Measurements from ENCODE around the gene PLEK. TPM values are rescaled to one million over a fixed set of nuclear protein-coding genes. Genes with fewer than 3 reads are reported as not detected.
A peak's percentile ranks its signal among the peaks of the same experiment; 100 is the strongest.

Gene PLEK
- total and polyA plus RNA-seq, 2 of the 13 experiments (the other 11 are each of a cell fraction or from before 2014, with no cell fraction given): not detected

DNA sequence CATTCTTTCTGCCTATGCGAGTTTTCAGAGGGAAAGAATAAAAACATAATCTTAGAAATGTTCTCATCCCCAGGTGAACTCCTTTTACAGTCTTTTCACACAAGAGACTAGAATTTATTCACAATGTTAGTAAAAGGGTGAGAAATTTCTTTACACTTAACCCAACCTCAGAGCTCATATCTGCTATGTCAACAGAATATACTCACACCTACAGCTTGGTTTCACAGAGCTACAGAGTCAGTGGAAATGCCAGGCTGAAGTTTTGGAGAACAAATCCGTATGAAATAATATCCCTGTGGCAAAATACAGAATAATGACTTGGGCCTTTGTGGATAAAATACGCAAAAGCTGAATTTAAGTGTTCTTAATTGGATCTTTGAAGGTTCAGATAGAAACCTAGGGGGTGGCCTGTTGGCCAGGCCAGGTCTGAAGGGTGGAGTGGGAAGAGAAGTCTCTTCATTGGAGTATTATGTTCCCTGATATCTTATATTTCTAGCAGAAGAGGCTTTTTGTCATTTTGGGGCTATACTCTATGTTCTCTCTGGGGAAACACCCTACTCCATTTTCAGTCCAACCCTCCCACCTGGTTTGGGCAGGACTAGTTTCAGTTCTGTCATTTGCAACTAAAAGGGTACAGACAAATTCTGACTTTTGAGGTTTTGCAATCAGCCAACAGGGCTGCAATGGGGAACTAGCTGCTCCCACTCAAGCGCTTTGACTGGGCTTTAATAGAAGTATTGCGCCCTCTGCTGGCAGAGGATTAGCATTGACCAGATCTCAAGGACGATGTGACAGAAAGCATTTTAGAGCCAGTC lies 76.3 kb downstream of the PLEK start (continued):
- TF ChIP-seq HMG20A (CRISPR knock-in tag; IDR thresholded peaks at IDR 0.05; ENCODE audit: borderline replicate concordance) (no peak), ZNF335 (CRISPR knock-in tag; IDR thresholded peaks at IDR 0.05) (no peak), SIX1 (CRISPR knock-in tag; IDR thresholded peaks at IDR 0.05; ENCODE audit: borderline replicate concordance) (no peak), ZNF225 (CRISPR knock-in tag; IDR thresholded peaks at IDR 0.05) (no peak), HOXA5 (CRISPR knock-in tag; IDR thresholded peaks at IDR 0.05) (peak; percentile 32; the same call in 1 of the 2 replicates), ZMYM2 (CRISPR knock-in tag; IDR thresholded peaks at IDR 0.05) (no peak), POLR2AphosphoS2 (IDR thresholded peaks at IDR 0.05; ENCODE audit: low read depth, low read length) (no peak), RAD21 (CRISPR knock-in tag; IDR thresholded peaks at IDR 0.05) (peak; percentile 73; the same call in 1 of the 2 replicates), ZNF619 (CRISPR knock-in tag; IDR thresholded peaks at IDR 0.05) (no peak), SMARCE1 (IDR thresholded peaks at IDR 0.05; ENCODE audit: borderline replicate concordance) (no peak), GLI4 (CRISPR knock-in tag; IDR thresholded peaks at IDR 0.05; ENCODE audit: borderline replicate concordance) (no peak), HDAC1 (CRISPR knock-in tag; IDR thresholded peaks at IDR 0.05) (no peak), ZNF678 (CRISPR knock-in tag; IDR thresholded peaks at IDR 0.05) (no peak), TEAD3 (CRISPR knock-in tag; optimal IDR thresholded peaks at IDR 0.05; ENCODE audit: borderline replicate concordance) (peak; percentile 40), KLF6 (CRISPR knock-in tag; IDR thresholded peaks at IDR 0.05) (0 out of 2 replicates have a peak, but pooled peaks have one; percentile 39), PHF21A (CRISPR knock-in tag; IDR thresholded peaks at IDR 0.05) (no peak)
- TF ChIP-seq, protein P1, sequence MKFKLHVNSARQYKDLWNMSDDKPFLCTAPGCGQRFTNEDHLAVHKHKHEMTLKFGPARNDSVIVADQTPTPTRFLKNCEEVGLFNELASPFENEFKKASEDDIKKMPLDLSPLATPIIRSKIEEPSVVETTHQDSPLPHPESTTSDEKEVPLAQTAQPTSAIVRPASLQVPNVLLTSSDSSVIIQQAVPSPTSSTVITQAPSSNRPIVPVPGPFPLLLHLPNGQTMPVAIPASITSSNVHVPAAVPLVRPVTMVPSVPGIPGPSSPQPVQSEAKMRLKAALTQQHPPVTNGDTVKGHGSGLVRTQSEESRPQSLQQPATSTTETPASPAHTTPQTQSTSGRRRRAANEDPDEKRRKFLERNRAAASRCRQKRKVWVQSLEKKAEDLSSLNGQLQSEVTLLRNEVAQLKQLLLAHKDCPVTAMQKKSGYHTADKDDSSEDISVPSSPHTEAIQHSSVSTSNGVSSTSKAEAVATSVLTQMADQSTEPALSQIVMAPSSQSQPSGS (CRISPR knock-in tag; IDR thresholded peaks at IDR 0.05): peak; percentile 53; the same call in 1 of the 2 replicates
- TF ChIP-seq, protein P2, sequence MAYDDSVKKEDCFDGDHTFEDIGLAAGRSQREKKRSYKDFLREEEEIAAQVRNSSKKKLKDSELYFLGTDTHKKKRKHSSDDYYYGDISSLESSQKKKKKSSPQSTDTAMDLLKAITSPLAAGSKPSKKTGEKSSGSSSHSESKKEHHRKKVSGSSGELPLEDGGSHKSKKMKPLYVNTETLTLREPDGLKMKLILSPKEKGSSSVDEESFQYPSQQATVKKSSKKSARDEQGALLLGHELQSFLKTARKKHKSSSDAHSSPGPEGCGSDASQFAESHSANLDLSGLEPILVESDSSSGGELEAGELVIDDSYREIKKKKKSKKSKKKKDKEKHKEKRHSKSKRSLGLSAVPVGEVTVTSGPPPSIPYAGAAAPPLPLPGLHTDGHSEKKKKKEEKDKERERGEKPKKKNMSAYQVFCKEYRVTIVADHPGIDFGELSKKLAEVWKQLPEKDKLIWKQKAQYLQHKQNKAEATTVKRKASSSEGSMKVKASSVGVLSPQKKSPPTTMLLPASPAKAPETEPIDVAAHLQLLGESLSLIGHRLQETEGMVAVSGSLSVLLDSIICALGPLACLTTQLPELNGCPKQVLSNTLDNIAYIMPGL (CRISPR knock-in tag; IDR thresholded peaks at IDR 0.05; ENCODE audit: borderline replicate concordance in 1 of 2, low read depth in 1 of 2): peak; percentile 32 to 54; a peak in 2 of 4 replicates
- TF ChIP-seq, protein P3, sequence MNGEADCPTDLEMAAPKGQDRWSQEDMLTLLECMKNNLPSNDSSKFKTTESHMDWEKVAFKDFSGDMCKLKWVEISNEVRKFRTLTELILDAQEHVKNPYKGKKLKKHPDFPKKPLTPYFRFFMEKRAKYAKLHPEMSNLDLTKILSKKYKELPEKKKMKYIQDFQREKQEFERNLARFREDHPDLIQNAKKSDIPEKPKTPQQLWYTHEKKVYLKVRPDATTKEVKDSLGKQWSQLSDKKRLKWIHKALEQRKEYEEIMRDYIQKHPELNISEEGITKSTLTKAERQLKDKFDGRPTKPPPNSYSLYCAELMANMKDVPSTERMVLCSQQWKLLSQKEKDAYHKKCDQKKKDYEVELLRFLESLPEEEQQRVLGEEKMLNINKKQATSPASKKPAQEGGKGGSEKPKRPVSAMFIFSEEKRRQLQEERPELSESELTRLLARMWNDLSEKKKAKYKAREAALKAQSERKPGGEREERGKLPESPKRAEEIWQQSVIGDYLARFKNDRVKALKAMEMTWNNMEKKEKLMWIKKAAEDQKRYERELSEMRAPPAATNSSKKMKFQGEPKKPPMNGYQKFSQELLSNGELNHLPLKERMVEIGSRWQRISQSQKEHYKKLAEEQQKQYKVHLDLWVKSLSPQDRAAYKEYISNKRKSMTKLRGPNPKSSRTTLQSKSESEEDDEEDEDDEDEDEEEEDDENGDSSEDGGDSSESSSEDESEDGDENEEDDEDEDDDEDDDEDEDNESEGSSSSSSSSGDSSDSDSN (CRISPR knock-in tag; IDR thresholded peaks at IDR 0.05): no peak
- TF ChIP-seq, protein P4, sequence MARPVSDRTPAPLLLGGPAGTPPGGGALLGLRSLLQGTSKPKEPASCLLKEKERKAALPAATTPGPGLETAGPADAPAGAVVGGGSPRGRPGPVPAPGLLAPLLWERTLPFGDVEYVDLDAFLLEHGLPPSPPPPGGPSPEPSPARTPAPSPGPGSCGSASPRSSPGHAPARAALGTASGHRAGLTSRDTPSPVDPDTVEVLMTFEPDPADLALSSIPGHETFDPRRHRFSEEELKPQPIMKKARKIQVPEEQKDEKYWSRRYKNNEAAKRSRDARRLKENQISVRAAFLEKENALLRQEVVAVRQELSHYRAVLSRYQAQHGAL (CRISPR knock-in tag; IDR thresholded peaks at IDR 0.05; ENCODE audit: not compliant biosample characterization): no peak
- TF ChIP-seq, protein P5, sequence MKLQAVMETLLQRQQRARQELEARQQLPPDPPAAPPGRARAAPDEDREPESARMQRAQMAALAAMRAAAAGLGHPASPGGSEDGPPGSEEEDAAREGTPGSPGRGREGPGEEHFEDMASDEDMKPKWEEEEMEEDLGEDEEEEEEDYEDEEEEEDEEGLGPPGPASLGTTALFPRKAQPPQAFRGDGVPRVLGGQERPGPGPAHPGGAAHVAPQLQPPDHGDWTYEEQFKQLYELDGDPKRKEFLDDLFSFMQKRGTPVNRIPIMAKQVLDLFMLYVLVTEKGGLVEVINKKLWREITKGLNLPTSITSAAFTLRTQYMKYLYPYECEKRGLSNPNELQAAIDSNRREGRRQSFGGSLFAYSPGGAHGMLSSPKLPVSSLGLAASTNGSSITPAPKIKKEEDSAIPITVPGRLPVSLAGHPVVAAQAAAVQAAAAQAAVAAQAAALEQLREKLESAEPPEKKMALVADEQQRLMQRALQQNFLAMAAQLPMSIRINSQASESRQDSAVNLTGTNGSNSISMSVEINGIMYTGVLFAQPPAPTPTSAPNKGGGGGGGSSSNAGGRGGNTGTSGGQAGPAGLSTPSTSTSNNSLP (IDR thresholded peaks at IDR 0.05; ENCODE audit: low read depth, low read length): peak; percentile 71

Measured in HepG2 (cell line).